IPS DF 19.7 (cell line): ENCODE results near the gene COL19A1.
"Not testable (repeated sequence)": the region's sequence is repeated elsewhere in the genome, so short reads cannot be mapped to it uniquely, and the experiment has no call there.

Experiments used
- DNase-seq: peaks from one replicate; pipeline ENCODE4 v3.0.0-alpha.2; 2013; ENCODE audit warnings: low read depth, low spot score

Gene COL19A1

DNA sequence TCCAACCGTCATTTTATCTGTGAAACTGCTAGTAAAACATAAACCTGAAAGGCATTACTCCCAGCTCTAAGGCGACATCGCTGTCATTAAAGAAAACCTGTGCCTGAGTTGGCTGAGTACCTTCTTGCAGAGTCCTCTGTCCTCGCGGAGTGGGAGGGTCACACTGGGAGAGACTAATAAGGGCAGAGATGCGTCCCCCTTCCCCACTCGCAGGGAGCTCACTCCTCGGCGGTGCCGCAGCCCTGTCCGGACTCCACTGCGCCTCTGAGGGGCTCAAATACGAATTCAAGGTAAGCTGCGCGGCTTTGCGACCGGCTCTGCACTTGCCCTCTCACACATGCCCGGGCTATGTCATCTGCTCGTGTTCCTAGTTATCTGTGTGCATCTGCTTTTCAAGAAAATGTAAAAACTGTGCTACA, at the start of gene COL19A1:
TSS of gene COL19A1 (plus strand) at position 206 of the 419 bp plus-strand sequence. CDS start 13,012 bp downstream, outside the sequence.
- no peak for DNase-seq

DNA sequence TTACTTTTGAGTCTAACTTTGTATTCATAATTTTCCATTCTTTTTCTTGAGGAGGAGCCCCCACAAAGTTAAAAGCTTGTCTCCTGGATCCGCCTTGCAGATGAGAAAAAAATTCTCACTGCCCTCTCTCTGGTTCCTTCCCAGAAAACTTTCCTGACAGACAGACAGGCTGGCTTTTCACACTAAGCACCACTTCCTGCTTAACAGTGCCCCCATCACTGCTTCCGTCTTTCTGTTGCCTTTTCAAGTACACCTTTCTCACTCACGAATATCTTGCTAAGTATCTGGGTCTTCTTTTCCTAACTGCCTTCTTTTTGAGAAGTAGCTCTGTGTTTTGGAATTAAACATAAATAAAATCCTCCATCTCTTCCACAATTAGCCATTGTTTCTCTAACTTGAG, 49.8 kb upstream of the COL19A1 start:
- no peak for DNase-seq

DNA sequence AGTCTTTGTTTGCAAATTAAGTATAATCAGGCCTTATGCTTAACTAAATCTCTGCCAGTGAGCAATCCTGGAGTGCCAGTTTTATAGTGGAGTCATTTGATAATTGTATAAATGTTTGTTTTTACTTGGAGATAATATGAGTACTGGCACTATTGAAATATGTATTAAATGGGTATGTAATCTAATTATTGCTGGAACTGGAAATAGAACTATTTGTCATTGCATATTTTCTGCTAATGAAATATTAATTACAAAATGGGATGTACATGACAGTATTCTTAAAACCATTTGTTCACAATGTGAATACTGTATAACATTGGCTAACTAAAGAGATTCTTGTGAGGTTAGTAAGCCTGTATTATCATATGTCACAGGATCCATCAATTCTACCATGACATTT, 49.0 kb upstream of the COL19A1 start:
- no peak for DNase-seq

DNA sequence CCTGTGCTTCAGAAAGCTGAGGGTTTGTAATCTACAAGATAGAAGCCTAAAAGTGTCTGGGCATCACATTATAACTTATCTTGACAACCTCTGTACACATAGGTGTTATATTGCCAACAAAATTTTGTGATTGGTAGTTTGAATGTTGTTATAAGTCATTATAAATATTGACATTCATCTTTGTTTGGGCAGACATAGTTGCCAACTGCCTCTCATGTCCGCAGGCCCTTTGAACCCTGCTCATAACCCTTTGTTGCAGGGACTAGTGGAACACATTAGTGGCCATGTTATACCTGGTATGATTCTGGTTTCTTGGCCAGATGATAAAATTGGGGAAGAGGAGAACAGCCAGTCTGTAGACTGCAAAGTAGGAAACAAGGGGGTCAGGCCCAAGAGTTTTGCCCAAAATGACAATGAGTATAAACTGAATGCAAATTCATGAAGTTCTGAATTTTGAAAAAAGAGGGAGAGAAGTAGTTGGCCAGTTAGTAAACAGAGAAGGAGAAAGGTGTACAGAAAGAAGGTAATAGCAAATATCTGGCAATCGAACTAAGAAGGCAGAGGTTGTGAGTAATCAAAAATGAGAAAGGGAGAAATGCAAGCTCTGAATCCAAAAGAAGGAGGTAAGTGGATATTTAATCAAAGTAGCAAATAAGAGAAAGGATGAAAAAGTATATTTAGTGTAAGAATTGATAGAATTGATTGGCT, 48.0 kb upstream of the COL19A1 start:
- no peak for DNase-seq

DNA sequence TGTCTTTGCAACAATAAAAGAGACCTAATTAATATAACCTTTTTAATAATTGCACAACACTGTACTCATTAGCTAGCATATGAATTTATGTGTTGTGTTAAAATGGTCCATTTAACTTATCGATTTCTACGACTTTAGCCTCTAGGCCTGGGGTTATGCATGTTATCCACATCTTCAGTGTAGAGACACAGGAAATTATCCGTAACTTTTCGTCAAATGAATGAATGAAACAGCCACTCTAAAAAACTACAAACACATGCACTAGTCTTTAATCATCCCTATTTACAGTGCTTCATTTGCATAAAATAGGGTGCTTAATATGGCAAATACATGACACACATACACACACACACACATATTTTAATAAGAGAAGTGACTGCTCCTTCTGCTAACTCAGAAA, 47.2 kb upstream of the COL19A1 start:
- DNase-seq = no peak

DNA sequence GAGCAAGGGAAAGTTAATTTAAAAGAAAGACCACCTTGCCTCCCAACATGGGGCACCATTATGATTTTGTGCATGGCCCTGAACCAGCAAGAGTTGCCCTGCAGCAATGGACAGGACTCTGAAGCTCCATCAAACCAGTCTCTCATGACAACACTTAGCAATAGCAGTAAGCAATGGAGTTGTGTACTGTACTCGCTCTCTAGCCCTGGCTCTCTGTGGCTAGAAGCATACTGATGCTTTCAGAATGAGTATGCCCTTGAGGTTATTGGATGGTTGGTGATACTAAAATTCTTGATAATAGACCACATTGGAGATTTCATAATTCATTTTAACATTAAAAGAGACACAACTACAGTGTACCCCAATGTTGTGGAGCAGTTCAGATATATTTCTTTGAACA, 46.3 kb upstream of the COL19A1 start:
- no peak for DNase-seq

DNA sequence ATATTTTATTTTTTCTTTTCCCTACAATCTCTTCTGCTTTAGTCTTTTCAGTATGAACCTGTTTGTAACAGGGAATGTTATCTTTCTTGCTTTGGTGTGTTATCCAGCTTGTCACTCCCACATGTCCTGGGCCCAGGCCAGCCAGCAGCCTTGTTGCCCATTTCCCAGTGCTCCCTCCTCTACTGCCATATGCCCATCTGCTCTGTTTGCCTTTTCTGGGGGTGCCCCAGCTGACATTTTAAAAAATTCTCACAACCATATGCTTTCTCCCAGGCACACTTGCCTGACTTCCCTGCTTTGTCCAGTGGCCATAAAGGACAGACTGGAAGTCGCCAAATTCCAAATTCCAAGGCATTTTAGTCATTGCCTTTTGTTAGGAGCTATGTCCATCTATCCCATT, 45.9 kb upstream of the COL19A1 start:
- DNase-seq = no peak

DNA sequence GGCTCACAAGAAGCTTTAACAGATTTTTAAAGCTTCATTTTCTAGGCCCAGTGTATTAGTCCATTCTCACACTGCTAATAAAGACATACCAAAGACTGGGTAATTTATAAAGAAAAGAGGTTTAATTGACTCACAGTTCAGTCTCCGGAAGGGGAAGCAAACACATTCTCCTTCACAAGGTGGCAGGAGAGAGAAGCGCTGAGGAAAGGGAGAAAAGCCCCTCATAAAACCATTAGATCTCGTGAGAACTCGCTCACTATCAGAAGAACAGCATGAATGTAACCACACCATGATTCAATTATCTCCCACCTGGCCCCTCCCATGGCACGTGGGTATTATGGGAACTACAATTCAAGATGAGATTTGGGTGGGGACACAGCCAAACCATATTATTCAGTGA, 42.0 kb upstream of the COL19A1 start:
- not testable (repeated sequence) for DNase-seq

DNA sequence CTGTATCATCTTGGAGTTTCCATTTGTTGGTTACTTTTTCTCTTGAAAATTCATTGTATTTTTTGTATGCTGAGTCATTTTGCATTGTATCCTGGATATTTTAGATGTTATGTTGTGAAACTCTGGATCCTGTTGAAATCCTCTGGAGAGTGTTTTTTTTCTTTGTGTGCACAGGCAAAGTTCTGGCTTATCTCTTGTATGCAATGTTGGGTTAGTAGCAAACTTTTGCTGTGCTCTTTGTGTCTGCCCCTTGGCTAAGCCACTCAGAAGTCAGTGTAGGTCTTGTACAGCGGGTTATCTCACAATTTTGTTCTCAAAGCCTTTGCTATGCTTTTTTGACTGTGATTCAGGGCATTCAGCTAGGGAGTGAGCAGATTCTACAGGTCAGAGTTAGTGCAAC, 40.5 kb upstream of the COL19A1 start:
- no peak for DNase-seq

DNA sequence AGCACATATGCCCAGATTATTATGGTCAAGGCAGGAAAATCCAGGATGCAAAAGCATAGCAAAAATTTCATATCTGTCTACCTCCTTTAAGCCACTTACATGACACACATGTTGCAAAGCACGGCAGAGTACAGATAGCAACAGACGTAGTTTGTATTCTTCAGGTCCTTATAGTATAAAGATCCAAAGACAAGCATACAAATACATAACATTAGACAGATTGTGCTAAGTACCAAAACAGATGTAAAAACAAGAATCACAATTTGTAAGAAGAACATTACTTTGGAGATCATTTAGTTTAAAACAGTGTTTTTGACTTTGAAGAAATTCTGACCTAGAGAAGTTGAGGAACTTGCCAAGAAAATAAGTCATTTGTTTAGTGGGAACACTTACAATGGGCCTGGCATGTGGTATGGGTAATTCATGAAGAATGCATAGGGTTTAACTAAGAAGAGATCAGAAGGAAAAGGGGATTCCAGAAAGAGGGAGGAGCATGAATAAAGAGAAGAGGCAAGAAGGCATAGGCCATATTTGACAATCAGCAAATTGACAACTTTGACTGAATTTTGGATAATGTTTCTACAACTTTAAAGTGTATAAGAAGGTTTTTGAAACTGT, 39.0 kb upstream of the COL19A1 start:
- no peak for DNase-seq

DNA sequence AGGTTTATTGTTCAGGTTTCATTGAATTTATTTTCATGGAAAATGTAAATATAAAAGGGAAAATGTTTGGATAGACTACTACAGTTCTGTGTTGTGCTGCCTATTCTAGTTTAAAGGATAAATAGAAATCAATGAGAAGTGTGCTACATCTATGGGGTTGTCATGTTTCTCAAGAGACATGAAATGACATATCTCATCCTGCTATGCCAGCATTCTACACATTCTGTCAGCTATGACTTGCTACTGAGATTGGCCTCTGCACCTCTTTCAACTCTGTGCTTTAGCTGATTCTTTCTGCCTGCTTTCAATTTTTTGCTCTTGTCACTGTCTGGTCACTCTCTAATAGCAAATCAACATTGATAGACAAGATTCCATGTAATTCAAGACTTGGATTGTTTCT, 33.8 kb upstream of the COL19A1 start:
- DNase-seq = no peak

DNA sequence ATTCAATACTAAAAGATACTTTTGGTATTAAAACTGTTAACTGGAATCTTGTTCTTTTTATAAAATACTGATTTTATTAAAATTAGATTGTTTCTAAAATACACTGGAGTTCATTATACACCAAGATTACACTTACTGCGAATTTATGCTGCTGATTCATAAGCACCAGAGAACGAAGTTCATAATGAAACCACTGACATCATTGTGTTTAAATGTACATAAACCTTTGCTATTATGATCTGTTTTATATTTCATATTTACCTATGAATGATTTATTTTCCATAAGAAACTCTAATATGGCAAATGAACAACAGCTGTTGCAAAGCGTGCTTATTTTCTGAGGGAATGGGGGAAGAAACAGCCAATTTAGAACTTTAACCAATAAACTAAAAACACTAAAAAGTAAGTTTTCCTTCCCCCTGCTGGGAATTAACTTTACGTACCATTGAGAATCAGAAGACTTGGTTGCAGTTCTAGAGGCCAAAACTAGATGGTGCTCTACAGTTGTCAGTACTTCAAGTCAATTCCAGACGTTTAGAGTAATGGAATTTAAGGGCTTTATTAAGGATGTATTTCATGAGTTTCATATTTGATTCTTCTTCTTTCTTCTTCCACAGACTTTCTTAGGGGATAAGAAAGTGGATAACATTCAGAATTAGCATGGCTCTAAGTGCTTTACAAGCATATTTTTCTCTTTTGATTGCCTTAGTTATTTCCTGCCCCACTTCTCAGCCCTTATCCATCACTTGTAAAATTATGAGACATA, 30.8 kb upstream of the COL19A1 start:
- DNase-seq = no peak

DNA sequence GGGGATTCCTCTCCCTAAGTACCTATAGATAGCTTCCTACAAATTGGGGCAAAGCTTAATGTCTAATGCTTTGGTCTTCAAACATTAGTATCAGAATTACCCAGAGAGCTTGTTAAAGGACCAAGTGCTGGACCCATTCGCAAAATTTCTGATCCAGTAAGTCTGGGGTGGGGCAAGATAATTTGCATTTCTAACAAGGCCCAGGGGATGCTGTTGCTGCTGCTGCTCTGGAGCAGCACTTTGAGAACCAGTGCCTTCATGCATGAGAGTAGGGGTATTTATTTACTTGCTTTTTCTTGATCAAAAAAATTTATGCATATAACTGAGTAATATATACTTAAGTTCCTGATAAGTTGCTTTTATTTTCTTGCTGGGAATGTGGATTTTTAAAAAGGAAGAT, 24.5 kb upstream of the COL19A1 start:
- DNase-seq = no peak

DNA sequence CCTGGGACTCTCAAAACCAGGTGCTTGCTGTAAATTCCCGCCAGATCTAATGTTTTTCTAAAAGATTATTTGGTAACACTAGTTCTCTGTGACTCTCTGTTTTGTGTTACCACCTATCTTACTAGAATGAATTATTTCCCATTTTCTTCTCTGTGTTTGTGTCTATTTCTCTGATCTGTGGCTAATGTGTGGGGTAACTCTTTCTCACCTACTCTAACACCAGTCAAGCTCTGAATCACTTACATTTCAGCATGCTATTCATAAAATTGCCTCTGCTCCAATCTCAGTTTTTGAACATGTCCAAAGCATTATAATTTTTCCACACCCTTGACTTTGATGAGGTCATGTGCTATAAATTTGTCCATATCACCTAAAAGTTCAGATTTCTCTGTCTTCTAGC, 23.2 kb upstream of the COL19A1 start:
- no peak for DNase-seq

DNA sequence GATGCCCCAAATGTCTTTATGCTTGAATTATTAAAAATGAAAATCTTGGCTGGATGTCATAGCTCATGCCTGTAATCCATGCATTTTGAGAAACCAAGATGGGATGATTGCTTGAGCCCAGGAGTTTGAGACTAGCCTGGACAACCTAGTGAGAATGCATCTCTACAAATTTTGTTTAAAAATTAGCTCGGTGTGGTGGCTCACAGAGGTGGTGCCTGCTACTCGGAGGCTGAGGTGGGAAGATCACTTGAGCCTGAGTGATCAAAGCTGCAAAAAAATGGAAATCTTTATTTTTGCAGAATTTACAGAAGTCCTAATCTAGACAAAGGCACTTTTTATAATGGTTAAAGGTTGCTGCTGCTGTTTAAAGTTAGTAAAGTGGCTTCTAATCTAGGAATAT, 20.0 kb upstream of the COL19A1 start:
- DNase-seq = no peak

DNA sequence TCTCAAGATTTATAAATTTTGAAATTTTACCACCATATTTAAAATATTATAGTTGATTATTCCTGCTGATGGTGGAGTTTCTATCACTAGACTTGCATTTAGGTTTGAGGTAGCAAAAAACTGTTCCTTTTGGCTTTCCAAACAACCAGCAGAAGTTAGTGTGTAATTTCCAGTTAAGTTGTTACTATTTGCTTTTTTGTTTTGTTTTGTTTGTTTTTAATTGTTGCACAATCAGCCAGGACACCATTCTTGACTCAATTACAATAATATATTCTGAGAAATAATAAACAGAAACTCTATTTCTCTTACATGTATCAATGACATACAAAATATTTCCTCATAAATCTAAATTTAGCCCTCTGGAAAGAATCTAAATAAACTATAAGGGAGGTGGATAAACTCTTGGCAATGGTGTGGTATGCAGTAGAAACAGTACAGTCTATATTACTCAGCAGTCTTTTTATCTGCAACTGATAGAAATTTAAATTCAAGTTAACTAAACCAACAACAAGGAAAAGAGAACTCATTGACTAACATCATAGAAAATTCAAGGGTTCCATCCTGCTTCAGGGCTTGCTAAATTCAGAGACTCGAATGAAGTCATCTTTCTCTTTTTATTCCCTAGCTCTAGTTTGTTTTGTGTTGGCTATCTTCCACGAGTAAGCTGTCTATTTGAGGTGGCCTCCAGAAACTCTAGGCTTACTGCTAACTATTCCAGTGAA, 19.4 kb upstream of the COL19A1 start:
- DNase-seq = no peak

DNA sequence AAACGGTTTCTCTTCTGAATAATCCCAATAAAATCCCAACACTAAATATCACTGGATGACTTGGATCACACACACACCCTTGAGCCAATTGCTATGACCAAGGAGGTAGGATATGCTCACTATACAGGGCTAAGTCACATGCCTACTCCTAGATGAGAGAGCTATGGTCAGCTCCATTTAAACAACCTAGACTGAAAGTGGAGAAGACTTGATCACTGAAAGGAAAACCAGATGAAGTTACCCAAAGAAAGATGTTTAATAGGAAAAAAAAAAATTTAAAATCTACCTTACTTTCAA, 18.9 kb upstream of the COL19A1 start:
- no peak for DNase-seq

DNA sequence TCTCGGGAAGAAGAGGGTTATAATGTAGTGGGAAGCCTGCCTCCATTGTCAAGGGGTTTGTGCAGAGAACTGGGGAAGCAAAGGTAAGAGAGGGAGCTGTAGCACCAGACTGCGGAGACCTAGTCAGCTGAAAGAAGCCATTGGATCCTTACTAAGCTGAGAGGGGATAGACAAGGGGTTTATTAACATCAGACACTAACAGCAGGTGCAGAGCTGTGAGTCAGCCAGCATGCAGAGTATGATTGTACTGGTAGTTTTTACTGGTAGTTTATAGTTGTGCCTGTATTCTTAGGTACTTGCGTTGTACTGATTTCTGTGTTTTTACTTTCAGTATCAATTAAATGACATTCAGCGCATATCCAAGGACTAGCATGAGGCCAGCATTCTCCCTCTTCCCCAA, 17.8 kb upstream of the COL19A1 start:
- no peak for DNase-seq

DNA sequence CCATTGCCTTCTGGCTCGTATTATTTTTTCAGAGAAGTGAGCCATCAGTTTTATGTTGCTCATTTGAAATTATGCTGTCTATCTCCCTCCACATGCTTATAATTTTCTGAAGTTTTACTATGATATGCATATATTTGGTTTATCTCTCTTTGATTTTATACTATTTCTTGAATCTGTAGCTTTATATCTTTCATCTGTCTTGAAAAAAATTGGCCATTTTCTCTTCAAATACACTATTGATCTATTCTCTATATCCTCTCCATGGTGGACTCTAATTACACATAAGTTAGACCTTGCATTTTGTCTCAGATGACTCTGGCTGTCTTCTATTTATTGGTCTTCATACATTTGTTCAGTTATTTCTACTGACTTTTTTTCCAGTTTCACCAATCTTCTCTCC, 13.7 kb upstream of the COL19A1 start:
- no peak for DNase-seq

DNA sequence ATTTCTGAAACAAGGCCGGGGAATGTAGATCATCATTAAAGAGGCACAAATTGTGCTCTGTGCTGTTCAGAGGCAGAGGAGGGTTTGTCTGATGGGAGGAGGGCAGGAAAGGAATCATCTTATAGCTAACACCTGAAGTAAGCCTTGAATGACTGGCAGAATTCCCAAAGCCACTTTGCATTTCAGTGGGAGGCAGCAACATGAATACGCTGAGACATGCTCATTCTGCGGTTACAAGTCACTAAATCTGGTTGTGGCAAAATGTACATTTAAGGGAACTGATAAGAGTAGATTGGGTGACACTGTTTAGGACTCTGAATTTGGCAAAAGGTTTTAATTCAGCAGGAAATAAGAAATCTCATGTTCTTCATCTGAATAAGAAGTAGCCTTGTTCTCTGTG, 4.4 kb upstream of the COL19A1 start:
- no peak for DNase-seq

DNA sequence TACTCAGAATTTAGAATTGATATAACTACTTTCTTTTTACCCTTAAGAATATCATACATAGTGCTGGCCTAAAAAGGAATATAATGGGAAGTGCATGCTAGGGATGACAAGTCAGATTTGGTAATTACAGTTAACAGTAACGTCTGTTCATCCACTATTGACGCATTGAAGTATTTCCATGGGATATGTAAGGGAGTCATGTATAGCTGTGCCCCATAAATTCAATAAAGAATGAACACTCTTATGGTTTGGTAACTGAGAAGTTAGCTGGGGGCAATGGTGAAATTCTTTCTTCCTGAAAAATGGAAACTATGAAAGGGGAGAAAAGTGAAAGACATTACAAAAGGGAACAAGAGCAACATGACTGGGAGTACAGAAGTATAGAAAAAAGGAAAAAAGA, 2.6 kb upstream of the COL19A1 start:
- no peak for DNase-seq

DNA sequence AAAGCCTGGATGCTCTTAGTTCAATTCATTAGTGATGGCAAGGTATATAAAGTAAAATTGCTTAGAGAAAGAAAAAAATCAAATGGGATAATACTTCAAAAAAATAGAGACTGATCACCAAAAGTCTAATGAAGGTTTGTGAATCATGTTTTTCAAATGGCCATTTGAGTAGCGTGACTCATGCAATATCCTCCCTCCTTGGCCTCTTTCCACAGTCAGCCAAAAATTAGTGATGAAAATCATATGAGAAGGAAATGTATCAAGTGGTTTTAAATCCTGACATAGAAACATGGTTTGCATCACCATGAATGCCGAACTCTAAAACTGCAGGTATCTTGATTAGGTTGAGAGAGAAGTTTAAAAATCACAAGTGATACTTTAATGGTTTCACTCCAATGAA, 1.2 kb upstream of the COL19A1 start:
- DNase-seq = no peak
